RWPE1 (cell line): ENCODE measurements around the gene OR56A5.

Experiments used
- CTCF ChIA-PET: fragments of 350-600 bp; sonication (Branson Sonifier 250); formaldehyde crosslinking; extraction: SDS; loops from one replicate; lab custom pipeline; 2021; lab: Yijun Ruan, JAX
- POLR2A ChIA-PET: fragments of 400-600 bp; formaldehyde crosslinking; extraction: SDS; loops from one replicate; lab custom pipeline; 2020; ENCODE audit warnings: antibody characterized with exemption; ENCODE audit not compliant: low non-redundant PET; lab: Yijun Ruan, JAX
- DNase-seq: peaks from one replicate; pipeline ENCODE4 v3.0.0; 2012; ENCODE audit warnings: low spot score
- H3K27ac ChIP-seq: fragments of 450-650 bp; 2 replicates; pipeline ENCODE4 v1.5.1; 2017
- CTCF ChIP-seq: fragments of 450-650 bp; conservative IDR thresholded peaks from 2 replicates; pipeline ENCODE4 v1.5.1; 2017; ENCODE audit warnings: low read depth, mild to moderate bottlenecking

Gene OR56A5, protein sequence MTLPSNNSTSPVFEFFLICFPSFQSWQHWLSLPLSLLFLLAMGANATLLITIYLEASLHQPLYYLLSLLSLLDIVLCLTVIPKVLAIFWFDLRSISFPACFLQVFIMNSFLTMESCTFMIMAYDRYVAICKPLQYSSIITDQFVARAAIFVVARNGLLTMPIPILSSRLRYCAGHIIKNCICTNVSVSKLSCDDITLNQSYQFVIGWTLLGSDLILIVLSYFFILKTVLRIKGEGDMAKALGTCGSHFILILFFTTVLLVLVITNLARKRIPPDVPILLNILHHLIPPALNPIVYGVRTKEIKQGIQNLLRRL

GRCh38 chr11:5968394-5968793 is at the start of gene OR56A5:
Gene OR56A5, minus strand, starts transcription at chr11:5968494. Its CDS starts 0 bp downstream, at chr11:5968494.
- H3K27ac ChIP-seq: no peak within 1 kb of the TSS
- ChIA-PET POLR2A (no interaction called here), CTCF (no interaction called here)
- TF ChIP-seq CTCF: no peak
- no peak for DNase-seq

DNA sequence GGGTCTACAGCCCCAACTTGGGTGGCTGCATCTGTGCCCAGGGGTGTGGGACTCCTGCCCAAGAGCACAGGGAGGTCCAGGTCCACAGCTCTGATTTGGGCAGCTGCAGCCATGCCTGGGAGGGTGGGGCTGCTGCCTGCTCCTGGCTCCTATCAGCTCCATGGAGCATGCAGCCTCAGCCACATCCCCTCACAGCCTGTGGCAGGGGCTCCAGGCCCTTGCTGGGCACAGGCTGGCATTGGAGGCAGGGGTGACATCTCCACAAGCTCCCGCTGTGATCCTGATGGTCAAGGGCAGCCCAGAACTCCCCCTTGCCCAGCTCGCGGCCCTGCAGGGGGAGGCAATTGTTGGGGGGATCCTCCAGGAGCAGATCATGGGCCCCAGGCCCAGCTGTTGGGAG is 44.7 kb upstream of the OR56A5 start:
- no peak overlapping the region for H3K27ac ChIP-seq
- CTCF ChIA-PET: no interaction called here
- DNase-seq: no peak
- TF ChIP-seq CTCF: no peak
- POLR2A ChIA-PET: no interaction called here

DNA sequence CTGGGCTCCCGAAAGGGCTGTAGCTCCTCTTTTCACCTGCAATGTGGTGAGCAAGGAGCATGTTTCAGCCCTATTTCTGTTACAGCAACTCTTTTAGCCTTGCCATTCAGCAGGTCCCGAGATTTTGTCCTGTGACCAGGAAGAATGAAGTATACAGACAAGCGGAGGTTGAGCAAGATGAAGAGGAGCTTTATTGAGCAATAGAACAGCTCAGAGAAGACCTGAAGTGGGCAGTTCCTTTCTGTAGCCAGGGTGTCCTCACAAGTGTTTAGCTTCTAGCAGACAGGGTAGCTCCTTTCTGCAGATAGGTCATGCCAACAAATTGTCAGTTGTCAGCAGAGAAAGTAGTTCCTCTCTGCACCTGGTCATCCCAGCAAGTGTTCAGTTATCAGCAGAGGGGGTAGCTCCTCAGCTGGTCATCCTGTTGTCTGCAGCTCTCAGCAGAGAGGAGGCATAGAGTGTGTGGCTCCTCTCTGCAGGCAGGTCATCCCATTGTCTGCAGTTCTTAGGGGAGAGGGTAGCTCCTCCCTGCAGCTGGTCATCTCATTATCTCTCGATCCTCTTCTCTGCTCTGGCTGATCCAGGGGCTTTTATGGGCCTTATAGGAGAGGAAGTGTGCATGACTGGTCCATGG is 43.9 kb upstream of the OR56A5 start:
- no peak for DNase-seq
- no peak overlapping the region for H3K27ac ChIP-seq
- TF ChIP-seq CTCF: no peak
- POLR2A ChIA-PET: no interaction called here
- CTCF ChIA-PET: interaction anchor here (0.6 to 1.0 kb wide), 3 partner anchors 10 to 121 kb away, joined by 3 to 4 read pairs (median 4); no protein-coding TSS in a partner anchor

DNA sequence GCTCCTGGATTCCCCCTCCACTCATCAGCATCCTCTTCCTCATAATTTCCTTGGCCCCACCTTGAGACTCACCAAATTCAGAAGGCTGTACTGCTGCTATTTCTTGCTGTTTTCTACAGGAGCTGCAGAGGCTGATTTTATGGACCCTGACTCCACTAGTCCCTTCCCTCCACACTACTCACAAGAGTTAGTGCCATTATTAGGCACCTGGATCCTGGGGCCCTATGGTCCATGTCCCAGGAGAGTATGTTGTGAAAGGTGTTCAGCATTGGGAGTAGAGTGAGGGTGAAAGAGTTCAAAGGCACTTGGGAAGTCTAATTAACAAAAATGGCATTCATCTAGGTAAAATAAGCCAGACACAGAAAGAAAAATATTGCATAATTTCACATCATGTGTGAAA is 38.6 kb upstream of the OR56A5 start, which contains the start of gene OR56A4:
Gene OR56A4 (minus strand): TSS at position 101 of the 400 bp plus-strand sequence. CDS start 3,954 bp downstream, outside the sequence.
- H3K27ac ChIP-seq: no peak within 1 kb of the TSS
- TF ChIP-seq CTCF: no peak
- ChIA-PET CTCF (no interaction called here), POLR2A (no interaction called here)
- DNase-seq: no peak

DNA sequence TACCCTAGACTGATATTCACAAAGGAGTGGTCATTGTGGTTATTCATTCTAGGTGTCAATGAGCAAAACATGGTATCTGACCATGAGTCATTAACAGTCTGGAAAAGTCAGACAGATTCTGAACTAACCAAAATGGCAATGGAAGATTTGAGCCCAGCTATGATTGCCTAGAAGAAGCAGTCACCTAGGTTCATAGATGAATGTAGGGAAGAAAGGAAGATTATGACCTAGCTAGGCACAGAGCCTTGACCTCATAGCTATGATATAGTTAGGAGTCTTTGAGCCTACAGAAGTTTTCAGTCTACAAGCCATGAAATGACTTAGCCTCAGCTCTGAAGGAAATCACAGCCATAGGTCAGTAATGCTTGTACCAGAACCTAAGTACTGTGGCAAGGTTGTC is 38.1 kb upstream of the OR56A5 start:
- DNase-seq: no peak
- H3K27ac ChIP-seq: no peak overlapping the region
- ChIA-PET POLR2A (no interaction called here), CTCF (no interaction called here)
- TF ChIP-seq CTCF: no peak

DNA sequence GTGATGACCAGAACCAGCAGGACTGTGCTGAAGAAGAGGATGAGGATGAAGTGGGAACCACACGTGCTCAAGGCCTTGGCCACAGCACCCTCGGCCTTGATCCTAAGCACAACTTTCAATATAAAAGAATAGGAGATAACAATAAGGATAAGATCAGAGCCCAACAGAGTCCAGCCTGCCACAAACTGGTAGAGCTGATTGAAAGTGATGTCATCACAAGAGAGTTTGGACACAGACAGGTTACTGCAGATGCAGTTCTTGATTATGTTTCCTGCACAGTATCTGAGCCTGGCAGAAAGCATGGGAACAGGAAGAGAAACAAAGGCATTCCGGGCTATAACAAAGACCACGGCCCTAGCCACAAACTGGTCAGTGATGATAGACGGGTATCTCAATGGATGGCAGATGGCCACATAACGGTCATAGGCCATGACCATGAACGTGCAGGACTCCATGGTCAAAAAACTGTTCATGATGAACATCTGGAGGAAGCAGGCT is 34.0 kb upstream of the OR56A5 start:
- POLR2A ChIA-PET: no interaction called here
- DNase-seq: no peak
- CTCF ChIA-PET: no interaction called here
- no peak for TF ChIP-seq CTCF
- H3K27ac ChIP-seq: no peak overlapping the region
